Fibroblast of lung (primary cell): ENCODE measurements around the gene KCNIP4.

ENCODE experiments used
- CTCF ChIP-seq, 2 donors: IDR thresholded peaks in 1 of 2; conservative IDR thresholded peaks in 1 of 2; 1 replicate in 1 of 2; 2 replicates in 1 of 2; pipeline ENCODE4 v1.5.1; 2011 to 2012; ENCODE audit warnings: low read length in 2 of 2, control low read depth in 1 of 2, inconsistent platforms in 1 of 2, low read depth in 1 of 2, mild to moderate bottlenecking in 1 of 2
- EZH2 ChIP-seq: IDR thresholded peaks from 2 replicates; pipeline ENCODE4 v1.5.1; 2012; ENCODE audit warnings: low read length, control low read depth, mild to moderate bottlenecking; ENCODE audit errors: missing control alignments

DNA sequence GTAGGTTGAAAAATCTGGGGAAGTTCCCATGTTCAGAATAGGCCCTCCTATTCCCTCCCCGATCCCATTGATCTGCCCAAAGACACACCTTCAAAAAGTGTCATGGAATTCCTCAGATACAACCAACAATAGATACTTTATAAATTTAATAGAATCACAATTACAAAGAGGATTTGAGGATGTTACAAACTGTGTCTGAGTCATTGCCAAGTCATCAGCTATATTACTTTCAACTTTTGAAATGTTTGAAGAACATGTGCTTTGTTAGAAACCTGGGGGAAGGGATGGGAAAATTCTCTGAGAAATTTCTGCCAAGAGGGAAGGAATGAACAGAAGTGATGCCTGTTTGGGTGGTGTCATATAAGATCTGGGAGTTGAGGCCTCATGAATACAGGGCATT lies 46.7 kb downstream of the KCNIP4 start:
- TF ChIP-seq CTCF (conservative IDR thresholded peaks at IDR 0.05 in 1 of 2, IDR thresholded peaks at IDR 0.05 in 1 of 2; ENCODE audit: low read depth in 1 of 2, low read length in 2 of 2) (no peak), EZH2 (no peak)
